ENCODE data around the gene MMRN1. TPM values are rescaled to one million over a fixed set of nuclear protein-coding genes. Genes with fewer than 3 reads are reported as not detected.

MMRN1 gene
- polyA plus RNA-seq, 1 donor from 2014 or later: 0.18 TPM

DNA sequence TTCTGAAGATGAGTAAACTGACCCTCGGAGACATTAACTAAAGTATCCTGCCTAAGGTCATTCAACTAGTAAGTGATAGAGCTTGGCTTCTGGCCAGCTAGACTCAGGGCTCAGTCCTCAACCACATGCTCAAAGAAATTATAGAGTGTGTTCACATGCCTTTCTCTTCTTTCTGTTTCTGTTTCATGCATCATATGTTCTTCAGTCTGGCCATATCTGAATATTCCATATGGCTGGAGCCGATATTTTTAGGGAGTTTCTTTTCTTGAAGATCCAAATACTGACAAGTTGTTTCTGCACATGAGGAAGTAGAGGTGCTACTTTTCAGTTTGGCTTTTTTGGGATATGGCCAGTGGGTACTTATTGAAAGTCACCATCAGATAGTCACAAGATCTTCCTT, 44.9 kb downstream of the MMRN1 start:
- Mint-ChIP-seq H3K9me3 (no peaks in the 10 kb centered on the region), H3K36me3 (no peaks in the 10 kb centered on the region), H3K4me1 (no peaks in the 10 kb centered on the region), H3K27me3 (peaks cover 1% of the 10 kb centered on the region), H3K4me3 (no peak overlapping the region), H3K27ac (no peak overlapping the region)

DNA sequence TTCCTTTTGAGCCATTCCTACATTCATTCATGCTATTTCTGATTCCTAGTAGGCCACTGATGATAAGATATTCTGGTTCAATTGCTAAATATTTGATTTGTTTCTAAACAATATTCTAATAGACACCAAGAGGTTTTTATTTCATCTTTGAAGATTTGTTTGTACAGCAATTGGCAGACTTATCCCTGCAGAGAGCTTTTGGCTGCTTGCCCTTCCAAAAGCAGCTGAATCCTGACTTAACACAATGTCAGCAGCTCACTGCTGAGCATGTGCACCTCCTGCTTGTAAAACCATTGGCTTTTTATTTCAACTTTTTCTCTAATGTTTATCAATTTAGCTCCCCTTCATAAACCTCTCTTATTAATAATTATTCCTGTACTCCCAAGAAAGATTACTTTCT, 45.3 kb downstream of the MMRN1 start:
- H3K36me3 Mint-ChIP-seq: no peaks in the 10 kb centered on the region
- no peaks in the 10 kb centered on the region for H3K9me3 Mint-ChIP-seq
- peaks cover 2% of the 10 kb centered on the region for H3K27me3 Mint-ChIP-seq
- no peaks in the 10 kb centered on the region for H3K4me1 Mint-ChIP-seq
- no peak overlapping the region for H3K4me3 Mint-ChIP-seq
- no peak overlapping the region for H3K27ac Mint-ChIP-seq

DNA sequence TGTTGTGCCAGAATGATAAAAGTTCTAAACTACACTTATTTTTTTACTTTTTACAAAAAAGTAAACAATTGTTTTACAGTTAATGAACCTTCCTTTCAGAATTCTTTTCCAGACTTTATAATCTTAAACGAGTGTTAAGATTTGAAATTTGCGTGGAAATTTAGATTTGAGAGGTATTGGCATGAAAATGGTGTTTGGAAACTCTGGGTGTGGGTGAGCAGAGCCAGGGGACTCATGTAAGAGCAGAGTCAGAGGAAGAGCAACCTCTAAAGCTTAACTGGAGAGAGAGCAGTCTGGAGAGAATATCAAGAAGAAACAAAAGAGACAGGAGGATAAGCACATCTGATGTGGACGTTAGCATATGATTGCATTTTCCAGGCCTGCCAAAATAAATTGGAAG, 48.2 kb downstream of the MMRN1 start:
- Mint-ChIP-seq H3K27ac (no peak overlapping the region), H3K4me1 (no peaks in the 10 kb centered on the region), H3K27me3 (peaks cover 2% of the 10 kb centered on the region), H3K4me3 (no peak overlapping the region), H3K36me3 (no peaks in the 10 kb centered on the region), H3K9me3 (no peaks in the 10 kb centered on the region)

DNA sequence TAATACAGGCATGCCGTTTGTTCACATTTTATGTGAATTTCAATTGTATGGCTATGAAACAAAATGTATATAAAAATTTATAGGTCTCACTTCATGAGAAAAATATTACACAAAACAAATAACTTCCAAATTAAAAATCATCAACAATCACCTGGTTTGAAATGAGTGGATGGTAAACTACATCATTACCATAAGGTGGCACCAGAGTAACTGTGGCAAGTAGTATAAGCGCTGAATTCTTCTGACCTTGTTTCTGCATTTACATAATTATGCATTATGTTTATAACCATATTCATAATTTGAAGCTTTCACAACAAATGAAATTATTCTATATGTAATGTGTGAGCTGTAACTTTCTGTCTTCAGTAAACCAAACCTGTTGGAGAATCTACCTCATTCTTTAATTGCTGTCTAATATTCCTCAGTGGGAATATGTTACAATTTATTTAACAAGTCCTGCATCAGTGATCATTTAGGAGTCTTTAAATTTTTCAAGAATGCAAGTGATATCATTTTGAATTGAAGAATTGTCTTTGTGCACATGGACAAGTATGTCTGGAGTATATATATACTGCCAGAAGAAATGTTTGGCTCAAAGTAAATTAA, 55.2 kb downstream of the MMRN1 start:
- no peaks in the 10 kb centered on the region for H3K36me3 Mint-ChIP-seq
- peaks cover 4% of the 10 kb centered on the region for H3K27me3 Mint-ChIP-seq
- H3K4me1 Mint-ChIP-seq: no peaks in the 10 kb centered on the region
- H3K9me3 Mint-ChIP-seq: no peaks in the 10 kb centered on the region
- H3K27ac Mint-ChIP-seq: no peak overlapping the region
- no peak overlapping the region for H3K4me3 Mint-ChIP-seq

DNA sequence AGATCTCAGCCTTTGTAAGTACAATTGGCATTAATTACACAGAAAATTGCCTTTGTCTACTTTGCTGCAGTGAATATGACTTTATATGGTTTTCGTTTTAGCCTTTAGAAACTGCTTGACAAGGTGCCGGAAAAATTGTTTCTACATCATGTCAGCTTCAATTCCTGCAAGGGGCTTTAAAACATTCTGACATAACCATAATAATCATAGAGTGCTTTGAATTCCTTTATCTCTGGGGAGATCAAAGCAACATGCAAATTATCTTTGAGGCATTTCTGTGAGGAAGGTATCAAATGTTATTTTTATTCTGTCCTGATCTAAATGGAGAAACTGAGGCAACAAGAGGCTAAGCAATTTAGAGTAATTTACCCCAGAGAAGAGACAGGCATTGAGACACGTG, 57.8 kb downstream of the MMRN1 start:
- peaks cover 4% of the 10 kb centered on the region for H3K27me3 Mint-ChIP-seq
- no peak overlapping the region for H3K27ac Mint-ChIP-seq
- H3K4me1 Mint-ChIP-seq: no peaks in the 10 kb centered on the region
- no peaks in the 10 kb centered on the region for H3K36me3 Mint-ChIP-seq
- H3K9me3 Mint-ChIP-seq: no peaks in the 10 kb centered on the region
- no peak overlapping the region for H3K4me3 Mint-ChIP-seq

DNA sequence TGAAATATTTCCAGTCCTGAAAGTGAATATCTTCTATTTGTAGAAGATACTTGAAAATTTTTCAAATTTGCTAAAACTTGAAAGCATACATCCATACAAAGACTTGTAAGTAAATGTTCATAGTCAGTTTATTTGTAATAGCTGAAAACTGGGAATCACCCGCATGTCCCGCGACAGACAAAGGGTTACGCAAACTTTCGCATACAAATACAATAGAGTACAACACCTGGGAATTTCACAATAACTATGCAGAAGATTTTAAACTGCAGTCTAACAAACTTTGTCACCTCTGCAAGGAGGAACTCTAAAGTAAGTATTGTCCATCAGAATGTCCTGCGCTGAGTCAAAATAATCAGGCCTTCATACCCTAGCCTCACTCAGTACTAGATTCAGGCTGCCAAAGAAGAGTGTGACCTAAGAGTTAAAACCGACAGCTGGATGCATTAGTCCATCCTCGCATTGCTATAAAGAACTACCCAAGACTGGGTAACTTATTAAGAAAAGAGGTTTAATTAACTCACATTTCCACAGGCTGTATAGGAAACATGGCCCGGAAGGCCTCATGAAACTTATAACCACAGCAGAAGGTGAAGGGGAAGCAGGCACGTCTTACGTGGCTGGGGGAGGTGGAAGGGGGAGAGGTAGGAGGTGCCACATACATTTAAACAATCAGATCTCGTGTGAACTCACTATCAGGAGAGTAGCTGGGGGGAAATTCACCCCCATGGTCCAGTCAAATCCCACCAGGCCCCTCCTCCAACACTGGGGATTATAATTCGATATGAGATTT, 60.4 kb downstream of the MMRN1 start:
- H3K4me1 Mint-ChIP-seq: no peaks in the 10 kb centered on the region
- H3K4me3 Mint-ChIP-seq: no peak overlapping the region
- no peak overlapping the region for H3K27ac Mint-ChIP-seq
- H3K9me3 Mint-ChIP-seq: no peaks in the 10 kb centered on the region
- H3K36me3 Mint-ChIP-seq: peaks cover 2% of the 10 kb centered on the region
- H3K27me3 Mint-ChIP-seq: no peaks in the 10 kb centered on the region

DNA sequence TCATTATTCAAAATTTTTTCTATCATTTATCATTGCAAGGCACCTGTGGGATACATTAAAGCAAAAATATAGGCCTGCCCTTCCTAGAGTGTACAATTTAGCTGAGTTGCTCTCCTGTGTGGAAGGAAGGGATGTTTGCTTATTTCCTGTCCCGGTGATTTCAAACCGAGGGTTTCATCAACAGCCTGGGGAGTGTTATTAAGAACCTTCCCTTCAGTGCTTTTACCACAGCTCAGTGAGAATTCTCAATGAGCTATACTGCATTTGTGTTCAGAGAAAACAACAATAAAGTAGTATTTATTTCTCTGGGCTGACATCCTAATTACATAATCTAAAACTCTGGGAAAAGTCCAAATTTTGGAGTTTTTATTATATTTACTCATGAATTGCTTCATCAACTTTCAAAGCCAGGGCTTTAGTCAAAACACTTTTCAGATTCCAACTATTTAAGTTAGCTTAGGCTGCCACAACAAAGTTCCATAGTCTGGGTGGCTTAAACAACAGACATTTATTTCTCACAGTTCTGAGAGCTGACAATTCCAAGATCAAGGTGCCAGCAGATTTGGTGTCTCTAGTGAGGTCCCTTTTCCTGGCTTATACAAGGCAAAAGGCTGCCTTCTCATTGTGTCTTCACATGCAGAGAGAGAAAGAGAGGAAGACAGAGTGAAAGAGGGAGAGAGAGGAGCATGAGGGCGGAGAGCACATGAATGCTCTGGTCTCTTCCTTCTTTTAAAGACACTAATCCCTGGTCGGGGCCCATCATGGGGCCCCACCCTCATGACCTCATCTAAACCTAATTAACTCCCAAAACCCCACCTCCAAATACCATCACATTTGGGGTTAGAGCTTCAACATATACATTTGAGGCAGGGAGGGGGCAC, 62.6 kb downstream of the MMRN1 start:
- Mint-ChIP-seq H3K4me1 (no peaks in the 10 kb centered on the region), H3K36me3 (peaks cover 3% of the 10 kb centered on the region), H3K4me3 (no peak overlapping the region), H3K27me3 (peaks cover under 1% of the 10 kb centered on the region), H3K27ac (no peak overlapping the region), H3K9me3 (no peaks in the 10 kb centered on the region)

DNA sequence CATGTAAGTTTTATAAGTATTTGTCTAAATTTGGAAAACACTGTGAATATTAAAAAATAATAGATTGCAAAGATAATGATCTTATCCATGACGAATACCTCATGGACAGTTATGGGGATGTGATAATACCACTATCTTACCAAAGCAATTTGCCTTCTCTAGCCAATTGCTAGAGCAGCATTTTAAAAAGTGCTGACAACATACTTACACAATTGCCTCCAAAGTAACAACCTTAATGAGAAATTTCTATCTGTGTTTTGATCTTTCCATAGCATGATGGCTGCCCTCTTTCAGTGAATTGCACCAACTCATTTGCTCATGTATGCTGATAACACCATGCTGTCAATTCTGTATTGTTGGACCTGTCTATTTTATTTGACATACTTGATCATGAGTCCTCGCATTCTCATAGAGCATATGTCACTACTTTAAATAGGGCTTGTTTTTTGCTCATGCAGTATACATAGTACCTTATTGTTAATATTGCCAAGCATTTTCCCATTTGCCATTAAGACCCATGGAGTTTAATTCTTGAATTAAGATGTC, 87.2 kb downstream of the MMRN1 start:
- Mint-ChIP-seq H3K27ac (no peak overlapping the region), H3K36me3 (no peaks in the 10 kb centered on the region), H3K4me1 (no peaks in the 10 kb centered on the region), H3K4me3 (no peak overlapping the region), H3K27me3 (peaks cover 1% of the 10 kb centered on the region), H3K9me3 (no peaks in the 10 kb centered on the region)

DNA sequence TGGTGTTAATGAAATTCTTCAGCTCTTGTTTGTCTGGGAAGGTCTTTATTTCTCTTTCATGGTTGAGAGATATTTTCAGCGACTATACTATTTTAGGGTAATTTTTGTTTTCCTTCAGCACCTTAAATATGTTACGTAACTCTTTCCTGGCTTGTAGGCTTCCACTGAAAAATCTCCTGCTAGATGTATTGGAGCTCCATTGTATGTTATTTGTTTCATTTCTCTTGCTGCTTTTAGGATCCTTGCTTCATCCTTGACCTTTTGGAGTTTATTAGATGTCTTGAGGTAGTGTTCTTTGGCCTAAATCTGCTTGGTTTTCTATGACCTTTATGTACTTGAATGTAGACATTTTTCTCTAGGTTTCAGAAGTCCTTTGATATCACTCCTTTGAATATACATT, 93.6 kb downstream of the MMRN1 start:
- no peaks in the 10 kb centered on the region for H3K36me3 Mint-ChIP-seq
- no peak overlapping the region for H3K4me3 Mint-ChIP-seq
- no peak overlapping the region for H3K27ac Mint-ChIP-seq
- H3K27me3 Mint-ChIP-seq: peaks cover 2% of the 10 kb centered on the region
- H3K4me1 Mint-ChIP-seq: no peaks in the 10 kb centered on the region
- H3K9me3 Mint-ChIP-seq: peaks cover 0 to 9% (median 2%) of the 10 kb centered on the region in 3 donors

DNA sequence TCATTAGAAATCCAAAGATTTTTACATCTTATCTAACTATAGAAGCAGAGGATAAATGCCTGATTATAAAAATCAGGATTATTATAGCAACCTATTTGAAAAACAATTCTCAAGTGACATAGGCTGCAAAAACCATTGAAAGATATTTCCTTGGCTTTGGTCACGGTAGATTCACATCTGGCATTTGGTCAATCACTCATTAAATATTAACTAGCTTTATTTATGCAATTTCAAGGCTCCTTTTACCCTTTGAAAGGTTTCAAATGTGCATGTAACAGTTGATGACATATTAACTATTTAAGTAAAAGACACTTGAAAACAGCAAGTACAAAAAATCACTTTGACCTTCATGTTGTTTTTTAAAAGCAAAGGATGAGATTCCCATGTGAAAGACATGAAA, 98.1 kb downstream of the MMRN1 start:
- H3K9me3 Mint-ChIP-seq: peaks cover 0 to 8% (median 2%) of the 10 kb centered on the region in 3 donors

DNA sequence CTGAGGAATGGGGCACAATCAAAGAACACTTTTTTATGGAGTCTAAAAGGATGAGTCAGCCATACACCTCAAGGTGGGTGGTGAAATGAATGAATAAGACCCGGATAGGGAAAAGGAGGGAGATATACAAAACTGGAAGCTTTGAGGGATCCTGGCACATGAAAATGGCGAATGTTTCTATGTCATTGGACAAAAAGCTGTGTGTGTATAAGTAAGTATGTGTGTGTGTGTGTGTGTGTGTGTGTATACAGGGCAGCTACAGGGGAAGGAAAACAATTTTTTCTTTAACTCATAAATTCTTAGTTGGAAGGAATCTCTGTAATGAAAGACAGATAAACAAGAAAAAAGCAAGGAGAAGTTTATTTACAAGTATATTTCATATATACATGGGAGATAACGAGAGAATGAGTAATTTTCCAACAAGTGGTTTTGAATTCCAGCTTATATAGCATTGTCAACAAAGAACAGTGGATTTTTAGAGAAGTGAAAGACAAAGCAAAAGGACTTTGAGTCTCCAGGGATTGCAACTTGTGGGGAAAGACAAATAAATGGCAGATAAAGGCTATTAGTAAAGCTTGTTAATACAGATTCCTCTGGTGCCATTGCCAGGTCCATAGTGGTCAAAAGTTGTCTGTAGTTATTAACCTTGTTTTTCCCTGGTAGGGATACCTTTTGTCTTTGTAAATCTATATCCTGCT, 99.7 kb downstream of the MMRN1 start:
- Mint-ChIP-seq H3K36me3 (no peaks in the 10 kb centered on the region), H3K4me1 (peaks cover 0 to 1% (median 0%) of the 10 kb centered on the region in 3 donors), H3K4me3 (no peak overlapping the region), H3K9me3 (no peaks in the 10 kb centered on the region), H3K27ac (no peak overlapping the region), H3K27me3 (peaks cover 9% of the 10 kb centered on the region)

More for the DNA sequence above, 98.1 kb downstream of the MMRN1 start:
- Mint-ChIP-seq H3K36me3 (no peaks in the 10 kb centered on the region), H3K4me3 (no peak overlapping the region), H3K27ac (no peak overlapping the region), H3K4me1 (peaks cover 0 to 1% (median 0%) of the 10 kb centered on the region in 3 donors), H3K27me3 (peaks cover 8% of the 10 kb centered on the region)

DNA sequence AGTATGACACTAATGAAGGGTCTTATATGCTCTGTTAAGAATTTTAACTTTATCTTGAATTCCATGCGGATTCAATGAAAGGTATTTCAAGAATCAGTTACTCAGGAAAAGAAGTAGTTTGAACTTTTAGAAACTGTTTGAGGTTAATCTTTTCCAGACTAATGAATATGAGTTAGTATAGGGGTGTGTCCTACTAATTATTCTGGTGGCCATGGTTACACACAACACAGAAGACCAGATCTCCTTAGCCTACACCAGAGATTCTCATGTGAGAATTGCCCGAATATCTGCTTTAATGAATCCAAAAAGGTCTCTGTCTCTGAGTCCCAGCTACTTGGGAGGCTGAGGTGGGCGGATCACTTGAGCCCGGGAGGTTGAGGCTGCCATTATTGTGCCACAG, 100.4 kb downstream of the MMRN1 start:
- H3K36me3 Mint-ChIP-seq: no peaks in the 10 kb centered on the region
- H3K4me1 Mint-ChIP-seq: peaks cover 0 to 1% (median 0%) of the 10 kb centered on the region in 3 donors
- no peak overlapping the region for H3K4me3 Mint-ChIP-seq
- no peaks in the 10 kb centered on the region for H3K9me3 Mint-ChIP-seq
- no peak overlapping the region for H3K27ac Mint-ChIP-seq
- H3K27me3 Mint-ChIP-seq: peaks cover 9% of the 10 kb centered on the region

DNA sequence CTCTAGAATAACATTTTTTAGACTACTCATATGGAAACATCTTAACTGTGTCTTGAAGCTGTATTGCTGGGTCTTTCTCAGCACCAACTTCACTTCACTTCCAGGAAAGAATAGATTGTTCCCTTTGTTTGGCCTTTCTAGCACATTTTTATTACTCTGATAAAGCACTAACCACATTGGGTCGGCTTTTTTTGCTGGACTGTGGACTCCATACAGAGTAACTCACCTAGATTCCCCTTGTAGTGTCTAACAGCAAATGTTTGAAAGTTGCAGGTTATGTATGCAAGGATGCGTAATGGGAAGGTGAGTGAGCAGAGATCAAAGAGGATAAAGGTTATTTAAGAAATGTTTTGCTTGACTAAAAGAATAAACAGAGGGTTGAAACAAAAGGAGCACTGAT, 101.2 kb downstream of the MMRN1 start:
- no peak overlapping the region for H3K27ac Mint-ChIP-seq
- H3K36me3 Mint-ChIP-seq: no peaks in the 10 kb centered on the region
- H3K9me3 Mint-ChIP-seq: no peaks in the 10 kb centered on the region
- H3K27me3 Mint-ChIP-seq: peaks cover 9% of the 10 kb centered on the region
- no peak overlapping the region for H3K4me3 Mint-ChIP-seq
- H3K4me1 Mint-ChIP-seq: peaks cover 0 to 1% (median 0%) of the 10 kb centered on the region in 3 donors

DNA sequence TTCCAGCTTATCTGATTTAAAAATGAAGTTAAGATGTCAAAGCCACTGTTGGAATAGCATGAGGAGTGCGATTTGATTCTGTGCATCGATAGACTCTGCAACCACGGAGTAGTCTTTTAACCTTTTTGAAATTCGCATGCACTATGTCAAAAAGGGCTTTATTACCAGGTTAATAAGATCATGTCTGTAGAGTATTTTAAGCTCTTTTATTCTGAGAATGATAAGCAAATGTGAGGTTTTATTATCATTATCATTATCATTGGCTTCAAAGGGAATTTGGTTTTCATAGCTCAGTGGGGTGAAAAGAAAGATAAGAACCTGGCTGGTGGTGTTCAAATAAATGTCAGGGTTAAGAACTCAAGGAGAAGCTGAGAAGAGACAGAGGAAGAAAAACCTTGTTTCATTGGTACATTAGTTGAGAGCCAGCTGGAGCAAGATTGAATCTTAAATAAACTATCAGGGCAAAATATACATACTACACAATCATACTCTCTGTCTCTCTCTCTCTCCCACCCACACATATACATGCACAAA, 102.6 kb downstream of the MMRN1 start:
- no peaks in the 10 kb centered on the region for H3K9me3 Mint-ChIP-seq

More for the DNA sequence above, 102.6 kb downstream of the MMRN1 start:
- Mint-ChIP-seq H3K27me3 (peaks cover 8% of the 10 kb centered on the region), H3K27ac (no peak overlapping the region), H3K4me1 (peaks cover 0 to 1% (median 0%) of the 10 kb centered on the region in 3 donors), H3K36me3 (no peaks in the 10 kb centered on the region), H3K4me3 (no peak overlapping the region)

Data from IgD-negative memory B cell (primary cell).